Activated CD4-positive, CD25-positive, alpha-beta regulatory T cell treated with anti-CD3 and anti-CD28 coated beads, Interleukin-2, amount 50 U/mL, for 72 hours (primary cell): ENCODE data around the gene ANKH.

Source experiments
- DNase-seq: peaks from one replicate; pipeline ENCODE4 v3.0.0; 2021

Gene ANKH

DNA sequence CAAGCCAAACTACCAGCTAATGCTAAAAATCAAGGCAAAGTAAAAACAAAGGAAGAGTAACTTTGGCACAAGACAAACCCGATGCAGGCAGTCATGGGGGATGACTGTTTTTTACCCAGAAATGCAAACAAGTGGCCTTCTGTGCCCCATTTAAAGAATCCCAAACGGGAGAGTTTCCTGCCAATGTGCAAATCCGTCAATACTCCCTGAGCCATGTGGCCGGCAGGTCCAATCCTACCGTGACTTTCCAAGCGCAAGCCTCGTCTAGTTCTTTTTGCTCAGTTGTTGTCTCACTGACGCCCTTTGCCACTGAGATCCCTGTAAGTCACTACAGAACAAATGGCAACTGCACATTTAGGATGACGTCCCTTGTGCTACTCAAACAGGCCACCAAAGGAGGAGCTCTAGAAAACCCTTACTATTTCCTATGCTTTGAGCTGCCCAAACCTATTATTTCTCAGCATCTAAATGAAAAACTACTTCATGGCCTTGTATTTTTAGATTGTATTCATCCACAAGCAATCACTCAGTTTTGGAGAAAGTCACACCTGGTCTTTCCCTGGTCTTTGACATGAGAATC lies 163.7 kb downstream of the ANKH start:
- no peak for DNase-seq

- peak; percentile 41 for DNase-seq
Observed at GRCh38 chr5:14706615-14707021, 165.0 kb downstream of the ANKH start.

- no peak for DNase-seq
Observed at GRCh38 chr5:14705556-14705955, 166.0 kb downstream of the ANKH start.

DNA sequence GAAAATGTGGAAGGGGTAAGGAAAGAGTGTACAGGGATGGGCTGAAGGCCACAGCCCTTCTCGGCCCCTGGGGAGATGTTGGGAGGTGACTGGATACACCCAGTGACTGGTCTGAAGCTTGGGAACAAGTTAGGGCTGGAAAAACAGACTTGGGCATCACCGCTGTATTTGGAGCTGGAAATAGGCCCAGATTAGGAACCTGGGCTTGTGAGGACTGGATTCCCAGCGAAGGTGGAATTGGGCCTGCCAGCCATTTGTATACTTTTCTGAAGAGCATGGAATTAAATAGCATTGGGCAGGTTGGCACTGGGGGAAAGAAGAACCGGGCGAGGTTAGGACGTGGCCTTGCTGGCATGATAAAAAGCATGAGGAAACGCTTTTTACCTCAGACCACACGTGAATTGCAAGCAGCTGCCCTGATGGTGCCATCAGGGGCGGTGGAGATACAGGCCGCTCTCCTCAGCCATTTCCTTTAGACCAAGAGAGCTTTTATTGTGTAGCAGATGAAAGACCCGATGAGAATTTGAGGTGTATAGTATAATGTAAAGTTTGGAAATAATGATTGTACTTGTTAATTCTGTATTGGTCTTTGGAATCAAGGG lies 169.2 kb downstream of the ANKH start:
- no peak for DNase-seq

GRCh38 chr5:14701556-14701955 lies 170.0 kb downstream of the ANKH start:
- DNase-seq = no peak

GRCh38 chr5:14700478-14701436 lies 170.8 kb downstream of the ANKH start:
- DNase-seq = no peak

DNA sequence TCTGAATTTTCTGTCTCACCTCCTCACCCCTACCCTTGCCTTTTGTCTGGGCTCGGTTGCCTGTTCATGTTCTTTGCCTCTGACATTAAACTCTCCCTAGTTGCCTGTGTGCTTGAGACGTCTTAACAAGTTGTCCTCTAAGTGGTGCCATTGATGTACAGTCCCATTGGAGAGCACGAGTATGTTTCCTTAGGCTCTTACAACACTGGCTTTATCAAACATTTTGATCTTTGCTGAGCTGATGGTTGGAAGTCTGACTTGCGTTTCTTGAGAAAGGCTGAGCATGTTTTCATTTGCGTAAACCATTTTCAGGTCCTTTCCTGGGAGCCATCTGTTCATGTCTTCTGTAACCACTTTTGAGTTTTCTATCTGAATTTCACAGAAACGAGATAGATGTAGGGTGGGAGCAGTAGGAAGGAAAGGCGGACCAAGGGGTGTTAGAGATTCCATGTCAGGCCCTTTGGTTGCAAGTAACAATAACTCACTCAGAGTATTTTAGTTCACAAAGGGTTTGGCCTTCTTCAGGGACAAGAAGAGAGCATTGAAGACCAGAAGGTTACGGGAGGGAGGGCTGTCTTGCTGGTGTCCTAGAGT lies 171.7 kb downstream of the ANKH start:
- no peak for DNase-seq

GRCh38 chr5:14699159-14699558 lies 172.4 kb downstream of the ANKH start:
- no peak for DNase-seq

DNA sequence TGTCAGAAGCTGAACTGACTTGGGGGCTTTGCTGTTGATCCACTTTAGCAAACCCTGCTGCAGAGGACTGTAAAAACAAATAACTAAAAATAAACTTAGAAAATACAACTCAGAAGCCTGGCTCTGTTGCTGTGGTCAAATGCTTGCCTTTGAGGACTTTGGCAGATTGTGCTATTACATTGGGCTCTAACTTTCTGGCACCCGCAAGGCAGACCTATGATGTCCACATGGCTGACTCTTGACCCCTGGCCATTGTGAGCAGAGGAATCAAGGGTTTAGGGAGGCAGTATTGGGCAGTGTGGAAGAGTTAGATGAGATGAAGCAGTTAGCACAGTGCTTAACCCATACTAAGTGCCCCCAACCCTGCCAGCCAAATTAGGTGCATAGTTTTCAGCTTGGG lies 173.1 kb downstream of the ANKH start:
- no peak for DNase-seq

DNA sequence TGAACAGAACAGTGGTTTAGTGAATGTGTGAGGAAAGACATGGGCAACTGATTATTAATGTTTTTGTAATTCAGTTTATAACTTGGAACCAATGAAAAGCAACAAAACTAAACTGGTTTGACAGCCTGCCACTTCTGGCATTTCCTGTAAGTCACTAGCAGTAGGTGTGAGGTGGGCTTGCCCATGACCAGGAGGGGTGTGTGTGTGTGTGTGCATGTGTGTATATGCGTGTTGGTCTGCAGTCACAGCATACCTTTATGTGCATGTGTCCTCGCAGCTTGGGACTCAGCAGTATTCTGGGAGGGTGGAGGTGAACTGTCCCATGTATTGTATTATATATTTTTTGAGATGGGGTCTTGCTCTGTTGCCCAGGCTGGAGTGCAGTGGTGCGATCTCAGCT lies 174.7 kb downstream of the ANKH start:
- no peak for DNase-seq

DNA sequence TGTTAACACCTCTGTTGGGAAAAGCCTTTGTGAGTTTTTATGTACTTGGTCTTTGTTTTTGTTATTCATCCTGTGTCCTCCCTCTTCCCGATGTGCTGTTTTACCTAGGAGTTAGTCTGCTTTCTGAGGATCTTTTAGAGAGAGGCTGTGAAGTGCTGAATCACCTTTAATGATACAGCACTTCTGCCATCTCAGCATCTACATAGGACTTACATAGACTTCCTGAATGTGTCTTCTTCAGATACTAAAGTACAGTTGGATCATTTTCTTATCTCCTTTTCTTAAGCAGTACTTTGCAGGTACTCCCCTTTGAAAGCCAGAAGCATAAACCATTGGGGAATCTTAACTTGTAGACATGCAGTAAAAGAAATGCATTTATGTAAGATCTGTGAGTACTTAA lies 175.5 kb downstream of the ANKH start:
- DNase-seq = no peak

GRCh38 chr5:14695152-14695551 lies 176.4 kb downstream of the ANKH start:
- no peak for DNase-seq

GRCh38 chr5:14693070-14693469 lies 178.5 kb downstream of the ANKH start:
- DNase-seq = no peak

DNA sequence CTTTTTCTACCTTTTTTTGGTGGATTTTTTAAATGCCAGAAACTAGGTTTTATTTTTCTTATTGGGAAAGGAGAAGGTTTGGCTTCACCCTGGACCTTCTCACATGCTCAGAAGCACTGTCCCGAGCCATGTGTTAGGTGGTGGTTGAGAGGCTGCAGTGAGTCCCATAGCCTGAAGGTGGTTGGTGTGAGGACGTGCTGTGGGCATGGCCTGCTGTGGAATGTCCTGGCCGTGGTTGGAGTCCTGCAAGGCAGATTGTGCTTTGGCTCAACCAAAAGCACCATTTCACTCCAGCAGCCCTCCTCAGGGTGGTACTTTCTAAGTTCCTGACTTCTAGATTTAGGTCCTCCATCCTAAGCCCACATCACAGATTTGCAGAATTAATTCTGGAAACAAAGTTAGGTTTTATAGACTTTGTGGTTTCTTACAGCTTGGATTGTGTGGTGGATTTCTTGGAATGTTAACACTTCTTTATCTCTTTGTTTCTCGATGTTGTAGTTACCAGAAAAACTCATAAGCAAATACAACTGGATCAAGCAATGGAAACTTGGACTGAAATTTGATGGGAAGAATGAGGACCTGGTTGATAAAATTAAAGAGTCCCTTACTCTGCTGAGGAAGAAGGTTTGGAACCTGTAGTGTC lies 184.4 kb downstream of the ANKH start:
- DNase-seq = no peak

- no peak for DNase-seq
Observed at GRCh38 chr5:14686517-14686916, 185.1 kb downstream of the ANKH start.

DNA sequence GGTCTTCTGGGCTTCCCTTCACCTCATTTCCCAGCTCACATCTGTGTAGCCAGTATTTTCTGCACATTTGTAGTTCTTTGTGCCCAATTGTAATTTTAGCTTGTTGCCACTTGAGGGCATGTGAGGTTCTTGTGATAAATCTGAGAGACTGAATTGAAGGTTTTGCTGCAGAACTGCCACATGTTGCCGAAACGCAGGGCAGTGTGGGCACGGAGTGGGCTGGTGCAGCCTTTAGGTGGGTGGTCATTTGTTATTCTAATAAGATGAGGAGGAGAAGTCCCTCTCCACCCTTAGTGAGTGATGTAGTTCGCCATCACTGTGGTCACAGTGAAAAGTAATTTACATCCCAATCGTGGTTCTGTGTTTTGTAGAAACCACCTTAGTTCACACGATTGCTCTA lies 185.8 kb downstream of the ANKH start:
- peak; percentile 44 for DNase-seq

DNA sequence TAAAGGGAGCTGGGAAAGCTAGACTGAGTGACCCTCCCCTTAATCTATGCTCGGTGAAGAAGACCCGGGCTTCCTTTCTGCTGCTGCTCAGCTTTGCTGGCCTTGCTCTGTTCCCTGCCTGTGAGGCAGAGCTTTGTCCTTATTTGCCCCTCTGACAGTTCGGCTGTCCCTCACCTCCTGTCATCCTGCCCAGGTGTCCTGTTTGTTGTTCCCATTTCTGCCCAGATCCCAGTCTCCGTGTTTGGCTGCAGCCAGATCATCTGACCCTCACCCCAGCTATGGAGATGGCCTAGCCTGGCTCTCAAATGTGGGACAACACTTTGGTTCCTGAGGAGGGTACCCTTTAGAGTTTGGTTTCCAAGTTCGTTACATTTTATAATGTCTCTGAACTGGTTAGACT lies 186.8 kb downstream of the ANKH start:
- DNase-seq = no peak

- no peak for DNase-seq
Observed at GRCh38 chr5:14683906-14684455, 187.6 kb downstream of the ANKH start.

GRCh38 chr5:14681236-14681752 lies 190.3 kb downstream of the ANKH start:
- no peak for DNase-seq

DNA sequence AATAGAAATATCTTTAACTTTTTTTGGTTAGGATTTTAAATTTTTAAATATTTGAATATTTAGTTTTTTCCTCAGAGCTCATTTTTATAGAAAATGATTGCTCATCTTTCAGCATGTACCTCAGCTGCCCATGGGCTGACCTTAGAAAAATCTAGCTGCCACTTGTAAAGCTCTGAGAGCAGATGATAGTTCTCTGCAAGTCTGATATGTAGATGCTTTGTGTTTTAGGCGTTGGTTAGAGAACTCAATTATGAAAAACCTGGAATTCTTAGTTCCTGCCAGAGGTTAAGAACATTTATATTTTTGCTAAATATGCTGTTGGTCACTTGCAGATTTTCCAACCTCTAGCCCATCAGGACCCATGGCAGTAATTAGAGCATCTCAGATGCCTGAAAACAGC lies 192.0 kb downstream of the ANKH start:
- DNase-seq = no peak

DNA sequence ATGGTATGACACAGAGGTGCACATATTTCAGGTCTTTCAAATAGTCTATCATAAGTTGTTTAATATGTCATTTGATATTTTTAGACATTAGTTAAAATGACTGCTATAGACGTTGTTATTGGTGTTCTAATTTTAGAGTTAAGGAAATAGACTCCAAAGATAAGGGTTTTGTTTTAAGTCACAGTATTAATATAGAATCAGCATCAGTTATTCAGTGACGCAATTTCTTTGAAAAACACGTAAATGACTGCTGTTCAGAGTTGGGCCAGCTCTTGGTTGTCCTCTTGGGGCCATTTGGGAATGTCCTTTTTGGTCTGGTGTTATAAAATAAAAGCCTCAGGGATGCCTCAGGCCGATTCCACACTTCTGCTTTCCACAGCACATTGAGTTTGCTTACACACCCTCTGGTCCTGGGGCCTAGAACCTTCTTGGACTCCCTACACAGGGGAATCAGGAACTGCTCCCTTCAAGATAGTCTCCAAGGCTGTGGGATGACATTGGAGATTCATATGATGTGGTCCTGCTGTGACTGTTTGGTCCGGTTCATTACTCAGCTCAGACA lies 192.7 kb downstream of the ANKH start:
- DNase-seq = no peak

DNA sequence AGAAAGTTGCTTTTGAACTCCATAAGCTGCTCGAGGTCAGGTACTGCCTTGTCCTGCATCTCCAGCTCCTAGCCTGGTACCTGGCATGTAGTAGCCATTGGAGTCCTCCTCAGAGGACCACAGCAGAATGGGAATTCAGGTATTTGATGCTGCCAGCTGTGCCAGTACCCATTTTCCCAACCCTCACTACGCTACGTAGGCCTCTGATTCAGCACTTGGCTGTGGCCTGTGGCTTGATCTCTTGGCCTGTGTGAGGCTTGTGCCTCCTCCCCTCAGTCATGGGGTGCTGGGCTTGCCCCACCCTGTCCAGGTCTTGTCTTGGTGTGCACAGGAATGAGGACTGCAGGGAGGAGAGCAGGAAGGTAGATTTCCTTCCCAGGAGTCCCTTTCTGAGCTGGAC lies 195.3 kb downstream of the ANKH start:
- no peak for DNase-seq
